IPS-20b (cell line): ENCODE measurements around the gene RHBDF1.
"Not testable (repeated sequence)": the region's sequence is repeated elsewhere in the genome, so short reads cannot be mapped to it uniquely, and the experiment has no call there.

Experiments used
- H3K27ac ChIP-seq: one replicate; pipeline ENCODE4 v1.5.1; 2013; ENCODE audit warnings: low read length
- H3K27me3 ChIP-seq: 2 replicates; pipeline ENCODE4 v1.6.1; 2013; ENCODE audit warnings: mild to moderate bottlenecking, low read length, inconsistent platforms; ENCODE audit not compliant: insufficient read depth
- H3K36me3 ChIP-seq: 2 replicates; pipeline ENCODE4 v1.6.1; 2013; ENCODE audit warnings: low read depth, mild to moderate bottlenecking, inconsistent platforms, low read length, moderate library complexity; ENCODE audit not compliant: insufficient read depth
- H3K4me1 ChIP-seq: 2 replicates; pipeline ENCODE4 v1.6.1; 2013; ENCODE audit warnings: mild to moderate bottlenecking, control low read depth, inconsistent platforms, low read length, moderate library complexity; ENCODE audit not compliant: insufficient read depth
- H3K4me3 ChIP-seq: 2 replicates; pipeline ENCODE4 v1.5.1; 2013; ENCODE audit warnings: mild to moderate bottlenecking, low read length, inconsistent platforms
- H3K9ac ChIP-seq: 2 replicates; pipeline ENCODE4 v1.6.1; 2013; ENCODE audit warnings: low read depth, mild to moderate bottlenecking, inconsistent platforms, low read length, moderate library complexity
- H3K9me3 ChIP-seq: 2 replicates; pipeline ENCODE4 v1.6.1; 2013; ENCODE audit warnings: mild to moderate bottlenecking, low read depth, low read length, inconsistent platforms; ENCODE audit not compliant: insufficient read depth

Gene RHBDF1

GRCh38 chr16:17062-17765 lies 55.2 kb downstream of the RHBDF1 start:
- not testable (repeated sequence) for H3K4me3 ChIP-seq, H3K27ac ChIP-seq, H3K27me3 ChIP-seq, H3K9ac ChIP-seq, H3K9me3 ChIP-seq, H3K4me1 ChIP-seq, H3K36me3 ChIP-seq

GRCh38 chr16:10772-11171 lies 61.7 kb downstream of the RHBDF1 start:
- not testable (repeated sequence) for H3K4me1 ChIP-seq, H3K9me3 ChIP-seq, H3K36me3 ChIP-seq, H3K27ac ChIP-seq, H3K4me3 ChIP-seq, H3K27me3 ChIP-seq, H3K9ac ChIP-seq

GRCh38 chr16:9903-10665 lies 62.3 kb downstream of the RHBDF1 start:
- Histone ChIP-seq H3K4me1 (no peaks in the 10 kb centered on the region), H3K27me3 (no peaks in the 10 kb centered on the region), H3K9me3 (no peaks in the 10 kb centered on the region), H3K27ac (no peak overlapping the region), H3K9ac (no peak overlapping the region), H3K36me3 (no peaks in the 10 kb centered on the region), H3K4me3 (no peak overlapping the region)
